GM23338 (cell line): ENCODE data around the gene MASP2. TPM values are rescaled to one million over a fixed set of nuclear protein-coding genes. Genes with fewer than 3 reads are reported as not detected.

Source experiments
- ATAC-seq: fragments of 200-7000 bp; cut with Tn5 transposase; 3 replicates; pipeline ENCODE4 v1.9.1; 2020
- DNase-seq: peaks from one replicate; pipeline ENCODE4 v3.0.0-alpha.2; 2015; ENCODE audit warnings: low spot score
- H2AFZ ChIP-seq: fragments of 200-600 bp; sonication (generic); 2 replicates; pipeline ENCODE4 v1.8.0; 2016; ENCODE audit warnings: antibody characterized with exemption, mild to moderate bottlenecking, moderate library complexity
- H3F3A ChIP-seq: fragments of 200-600 bp; sonication (generic); replicated peaks from 2 replicates; pipeline ENCODE4 v1.8.0; 2017; ENCODE audit warnings: antibody characterized with exemption, mixed run types, low read depth
- H3K27ac ChIP-seq: fragments of 200-600 bp; sonication (generic); 2 replicates; pipeline ENCODE4 v1.6.1; 2016; ENCODE audit warnings: low read depth
- H3K27me3 ChIP-seq: fragments of 200-600 bp; sonication (generic); 2 replicates; pipeline ENCODE4 v1.8.0; 2016; ENCODE audit warnings: mild to moderate bottlenecking, mixed run types, moderate library complexity; ENCODE audit not compliant: insufficient read depth
- H3K36me3 ChIP-seq: fragments of 200-600 bp; sonication (generic); 2 replicates; pipeline ENCODE4 v1.8.0; 2016; ENCODE audit warnings: mild to moderate bottlenecking; ENCODE audit not compliant: insufficient read depth
- H3K4me1 ChIP-seq: fragments of 200-600 bp; sonication (generic); 2 replicates; pipeline ENCODE4 v1.8.0; 2016; ENCODE audit warnings: mild to moderate bottlenecking, moderate library complexity; ENCODE audit not compliant: insufficient read depth
- H3K4me2 ChIP-seq: fragments of 200-600 bp; sonication (generic); 2 replicates; pipeline ENCODE4 v1.7.1; 2017; ENCODE audit warnings: mixed run types
- H3K4me3 ChIP-seq: fragments of 200-600 bp; sonication (generic); 2 replicates; pipeline ENCODE4 v1.6.1; 2016; ENCODE audit warnings: mixed run types
- H3K79me2 ChIP-seq: fragments of 200-600 bp; sonication (generic); replicated peaks from 2 replicates; pipeline ENCODE4 v1.8.0; 2017; ENCODE audit warnings: mild to moderate bottlenecking; ENCODE audit not compliant: insufficient read depth
- H3K9me2 ChIP-seq: fragments of 200-600 bp; sonication (generic); 2 replicates; pipeline ENCODE4 v1.8.0; 2017; ENCODE audit not compliant: insufficient read depth
- H4K20me1 ChIP-seq: fragments of 200-600 bp; sonication (generic); replicated peaks from 2 replicates; pipeline ENCODE4 v1.8.0; 2017; ENCODE audit warnings: mild to moderate bottlenecking; ENCODE audit not compliant: insufficient read depth
- H3K27ac Mint-ChIP-seq: 2 replicates; pipeline ENCODE4 v1.8.0; 2020; ENCODE audit warnings: inconsistent platforms, mild to moderate bottlenecking, moderate library complexity, mixed read lengths
- H3K27me3 Mint-ChIP-seq: 3 replicates; pipeline ENCODE4 v1.8.0; 2022; ENCODE audit warnings: low read depth, mild to moderate bottlenecking, moderate library complexity, mixed read lengths, inconsistent platforms; ENCODE audit not compliant: insufficient read depth, poor library complexity
- H3K36me3 Mint-ChIP-seq: 3 replicates; pipeline ENCODE4 v1.8.0; 2021; ENCODE audit warnings: low read depth, mild to moderate bottlenecking, inconsistent platforms, moderate library complexity, mixed read lengths
- H3K4me1 Mint-ChIP-seq: 3 replicates; pipeline ENCODE4 v1.8.0; 2020; ENCODE audit warnings: mild to moderate bottlenecking, inconsistent platforms, mixed read lengths
- H3K4me3 Mint-ChIP-seq: 3 replicates; pipeline ENCODE4 v1.8.0; 2021; ENCODE audit warnings: moderate library complexity, mild to moderate bottlenecking, inconsistent platforms, mixed read lengths
- H3K9me3 Mint-ChIP-seq: 3 replicates; pipeline ENCODE4 v1.8.0; 2020; ENCODE audit warnings: moderate library complexity, mild to moderate bottlenecking, inconsistent platforms, mixed read lengths
- CREB1 ChIP-seq: fragments of 250-450 bp; sonication (Bioruptor Pico); IDR thresholded peaks from 2 replicates; pipeline ENCODE4 v1.5.0; 2020; ENCODE audit warnings: low read depth, mild to moderate bottlenecking, moderate library complexity
- CTCF ChIP-seq, 2 experiments: fragments of 200-600 bp in 1 of 2; sonication (generic) in 1 of 2; conservative IDR thresholded peaks; 2 replicates each; pipeline versions ENCODE4 v1.5.1 to v1.6.1; 2016 to 2017; ENCODE audit warnings: antibody characterized with exemption in 2 of 2, low read depth in 2 of 2, mild to moderate bottlenecking in 2 of 2, moderate library complexity in 1 of 2
- ETS1 ChIP-seq: IDR thresholded peaks from 2 replicates; pipeline ENCODE4 v1.6.1; 2016; ENCODE audit warnings: antibody characterized with exemption
- EZH2 ChIP-seq: fragments of 200-600 bp; sonication (generic); IDR thresholded peaks from one replicate; pipeline ENCODE4 v1.8.0; 2017; ENCODE audit warnings: antibody characterized with exemption, mild to moderate bottlenecking, low read depth; ENCODE audit not compliant: unreplicated experiment
- EZH2phosphoT487 ChIP-seq: fragments of 200-600 bp; sonication (generic); IDR thresholded peaks from one replicate; pipeline ENCODE4 v1.8.1; 2018; ENCODE audit warnings: antibody characterized with exemption; ENCODE audit not compliant: unreplicated experiment
- JUNB ChIP-seq: IDR thresholded peaks from one replicate; pipeline ENCODE4 v1.6.1; 2016; ENCODE audit warnings: antibody characterized with exemption; ENCODE audit not compliant: unreplicated experiment
- NANOG ChIP-seq: IDR thresholded peaks from 2 replicates; pipeline ENCODE4 v1.6.1; 2016; ENCODE audit warnings: antibody characterized with exemption, borderline replicate concordance
- POLR2AphosphoS5 ChIP-seq: IDR thresholded peaks from 2 replicates; pipeline ENCODE4 v1.6.1; 2016; ENCODE audit warnings: antibody characterized with exemption, low read depth
- REST ChIP-seq: IDR thresholded peaks from one replicate; pipeline ENCODE4 v1.6.1; 2018; ENCODE audit warnings: antibody characterized with exemption; ENCODE audit not compliant: unreplicated experiment
- STAT1 ChIP-seq: IDR thresholded peaks from one replicate; pipeline ENCODE4 v1.6.1; 2016; ENCODE audit warnings: antibody characterized with exemption; ENCODE audit not compliant: unreplicated experiment
- ZNF114 ChIP-seq: fragments of 250-450 bp; sonication (Bioruptor Pico); IDR thresholded peaks from 2 replicates; pipeline ENCODE4 v1.5.0; 2020; ENCODE audit warnings: mild to moderate bottlenecking, moderate library complexity
- ZNF331 ChIP-seq: fragments of 250-450 bp; sonication (Bioruptor Pico); IDR thresholded peaks from 2 replicates; pipeline ENCODE4 v1.5.0; 2020; ENCODE audit warnings: low read depth, mild to moderate bottlenecking, moderate library complexity
- ZNF462 ChIP-seq: fragments of 250-450 bp; sonication (Bioruptor Pico); IDR thresholded peaks from 2 replicates; pipeline ENCODE4 v1.5.0; 2020; ENCODE audit warnings: mild to moderate bottlenecking, moderate library complexity
- polyA plus RNA-seq: library from polyadenylated mRNA; unstranded; fragments of >200 nt; fragmentation: Nextera tagmentation; extraction: Ambion mirVana; gene quantifications from 2 replicates; pipeline ENCODE4 v1.2.1, GENCODE V29; 2016
- total RNA-seq: library from RNA; depleted of rRNA; stranded (reverse); fragments of >200 nt; shearing (Covaris generic); gene quantifications from 2 replicates; pipeline ENCODE4 v1.2.3, GENCODE V29; 2014

The MASP2 gene
- total and polyA plus RNA-seq, 2 experiments from 2014 or later, result 0.71 to 1.5 TPM

- Histone ChIP-seq H3F3A (no peaks in the 10 kb centered on the region), H3K9me2 (no peaks in the 10 kb centered on the region), H4K20me1 (no peaks in the 10 kb centered on the region), H3K27me3 (no peaks in the 10 kb centered on the region), H2AFZ (no peak overlapping the region), H3K79me2 (no peaks in the 10 kb centered on the region), H3K27ac (no peak overlapping the region), H3K4me3 (no peak overlapping the region), H3K4me2 (no peak overlapping the region), H3K4me1 (no peaks in the 10 kb centered on the region), H3K36me3 (no peaks in the 10 kb centered on the region)
- no peak overlapping the region for H3K4me3 Mint-ChIP-seq
- peaks cover 8% of the 10 kb centered on the region; the same call in 2 of the 3 replicates for H3K4me1 Mint-ChIP-seq
- H3K9me3 Mint-ChIP-seq, result no peaks in the 10 kb centered on the region; the same call in 2 of the 3 replicates
- H3K27ac Mint-ChIP-seq, result no peak overlapping the region
- TF ChIP-seq CTCF (conservative IDR thresholded peaks at IDR 0.05; ENCODE audit: low read depth in 2 of 2) (no peak), POLR2AphosphoS5 (no peak), ZNF114 (CRISPR knock-in tag) (no peak), ETS1 (no peak), REST (no peak), JUNB (no peak), STAT1 (no peak), CREB1 (CRISPR knock-in tag) (no peak), ZNF462 (no peak), EZH2phosphoT487 (no peak), ZNF331 (CRISPR knock-in tag) (no peak), EZH2 (no peak), NANOG (no peak)
- no peaks in the 10 kb centered on the region for H3K36me3 Mint-ChIP-seq
- peaks cover 5% of the 10 kb centered on the region for H3K27me3 Mint-ChIP-seq
- no peak for ATAC-seq
- no peak for DNase-seq
Observed at GRCh38 chr1:10987840-10988417, 59.1 kb downstream of the MASP2 start.
